ENCODE results near the gene CAMP. TPM values are rescaled to one million over a fixed set of nuclear protein-coding genes. Genes with fewer than 3 reads are reported as not detected.
"Not testable (repeated sequence)": the region's sequence is repeated elsewhere in the genome, so short reads cannot be mapped to it uniquely, and the experiment has no call there.

Gene CAMP
- total RNA-seq, 1 donor from 2014 or later = not detected

GRCh38 chr3:48208076-48208475 lies 15.2 kb upstream of the CAMP start:
- H3K27me3 Mint-ChIP-seq = no peaks in the 10 kb centered on the region
- no peak overlapping the region for H3K27ac Mint-ChIP-seq

GRCh38 chr3:48209445-48209844 lies 13.8 kb upstream of the CAMP start:
- DNase-seq (ENCODE audit: extremely low spot score, unreplicated experiment) = no peak
- TF ChIP-seq CTCF (conservative IDR thresholded peaks at IDR 0.05) = no peak
- Mint-ChIP-seq H3K27ac (no peak overlapping the region), H3K36me3 (no peaks in the 10 kb centered on the region), H3K27me3 (no peaks in the 10 kb centered on the region), H3K4me3 (no peak overlapping the region), H3K4me1 (ENCODE audit: unreplicated experiment) (no peaks in the 10 kb centered on the region), H3K9me3 (no peaks in the 10 kb centered on the region)

More at GRCh38 chr3:48208076-48208475, 15.2 kb upstream of the CAMP start:
- Mint-ChIP-seq H3K36me3 (no peaks in the 10 kb centered on the region), H3K9me3 (no peaks in the 10 kb centered on the region), H3K4me1 (ENCODE audit: unreplicated experiment) (no peaks in the 10 kb centered on the region), H3K4me3 (no peak overlapping the region)
- DNase-seq (ENCODE audit: extremely low spot score, unreplicated experiment) = no peak
- no peak for TF ChIP-seq CTCF (conservative IDR thresholded peaks at IDR 0.05)

GRCh38 chr3:48210534-48210933 lies 12.8 kb upstream of the CAMP start:
- not testable (repeated sequence) for DNase-seq (ENCODE audit: extremely low spot score, unreplicated experiment)

GRCh38 chr3:48211776-48212175 lies 11.5 kb upstream of the CAMP start:
- DNase-seq (ENCODE audit: extremely low spot score, unreplicated experiment); H3K4me1 Mint-ChIP-seq (ENCODE audit: unreplicated experiment); H3K4me3 Mint-ChIP-seq; H3K27me3 Mint-ChIP-seq; H3K27ac Mint-ChIP-seq; H3K9me3 Mint-ChIP-seq; H3K36me3 Mint-ChIP-seq: not testable (repeated sequence)

More at GRCh38 chr3:48210534-48210933, 12.8 kb upstream of the CAMP start:
- H3K9me3 Mint-ChIP-seq; H3K27me3 Mint-ChIP-seq; H3K4me3 Mint-ChIP-seq; H3K36me3 Mint-ChIP-seq; H3K4me1 Mint-ChIP-seq (ENCODE audit: unreplicated experiment); H3K27ac Mint-ChIP-seq: not testable (repeated sequence)

- no peaks in the 10 kb centered on the region for H3K27me3 Mint-ChIP-seq
- H3K9me3 Mint-ChIP-seq = no peaks in the 10 kb centered on the region
- no peaks in the 10 kb centered on the region for H3K4me1 Mint-ChIP-seq (ENCODE audit: unreplicated experiment)
- no peak overlapping the region for H3K4me3 Mint-ChIP-seq
- TF ChIP-seq CTCF (conservative IDR thresholded peaks at IDR 0.05) = no peak
- no peaks in the 10 kb centered on the region for H3K36me3 Mint-ChIP-seq
- no peak overlapping the region for H3K27ac Mint-ChIP-seq
- DNase-seq (ENCODE audit: extremely low spot score, unreplicated experiment) = no peak
Measured at GRCh38 chr3:48214225-48214624, 9.1 kb upstream of the CAMP start.

GRCh38 chr3:48215019-48215418 lies 8.3 kb upstream of the CAMP start:
- no peak for DNase-seq (ENCODE audit: extremely low spot score, unreplicated experiment)
- H3K27me3 Mint-ChIP-seq = no peaks in the 10 kb centered on the region
- no peaks in the 10 kb centered on the region for H3K36me3 Mint-ChIP-seq
- TF ChIP-seq CTCF (conservative IDR thresholded peaks at IDR 0.05) = no peak
- H3K9me3 Mint-ChIP-seq = no peaks in the 10 kb centered on the region
- H3K27ac Mint-ChIP-seq = no peak overlapping the region
- H3K4me3 Mint-ChIP-seq = no peak overlapping the region
- H3K4me1 Mint-ChIP-seq (ENCODE audit: unreplicated experiment) = no peaks in the 10 kb centered on the region

GRCh38 chr3:48215466-48215865 lies 7.8 kb upstream of the CAMP start:
- no peak overlapping the region for H3K27ac Mint-ChIP-seq

More at GRCh38 chr3:48215466-48215865, 7.8 kb upstream of the CAMP start:
- no peak for DNase-seq (ENCODE audit: extremely low spot score, unreplicated experiment)
- no peaks in the 10 kb centered on the region for H3K4me1 Mint-ChIP-seq (ENCODE audit: unreplicated experiment)
- no peaks in the 10 kb centered on the region for H3K27me3 Mint-ChIP-seq
- no peaks in the 10 kb centered on the region for H3K36me3 Mint-ChIP-seq
- H3K4me3 Mint-ChIP-seq = no peak overlapping the region
- TF ChIP-seq CTCF (conservative IDR thresholded peaks at IDR 0.05) = no peak
- no peaks in the 10 kb centered on the region for H3K9me3 Mint-ChIP-seq

Data from type B pancreatic cell (in vitro differentiated cells).